ENCODE data around the gene BTBD6.

DNA sequence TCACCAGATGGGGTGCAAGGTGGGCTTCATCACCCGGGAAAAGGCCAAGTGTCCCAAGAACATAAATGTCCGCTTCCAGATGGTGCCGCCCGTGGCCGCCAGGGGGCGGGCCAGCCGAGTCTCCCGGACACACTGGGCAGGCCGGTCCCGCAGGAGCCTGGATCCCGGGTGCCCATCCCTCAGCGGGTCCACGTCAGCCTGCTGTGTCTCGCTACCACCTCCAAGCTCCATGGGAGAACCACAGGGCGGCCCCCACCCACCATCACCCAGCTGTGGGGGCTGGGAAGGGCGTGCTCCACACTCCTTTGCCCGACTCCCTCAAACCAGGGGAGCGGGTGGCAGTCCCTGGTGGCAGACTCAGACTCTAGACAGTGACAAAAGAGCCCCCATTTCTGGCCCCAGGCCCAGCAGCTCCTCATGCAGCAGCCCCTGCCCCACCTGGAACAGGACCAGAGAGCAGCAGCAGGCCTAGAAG is 45.2 kb upstream of the BTBD6 start:
- no peak for TF ChIP-seq NFRKB (IDR thresholded peaks at IDR 0.05)
- TF ChIP-seq L3MBTL2 (conservative IDR thresholded peaks at IDR 0.05) = no peak
- TF ChIP-seq FOXK2 (IDR thresholded peaks at IDR 0.05) = no peak
- no peak for TF ChIP-seq ZNF384 (IDR thresholded peaks at IDR 0.05)
- TF ChIP-seq BHLHE40 (IDR thresholded peaks at IDR 0.05; ENCODE audit: borderline replicate concordance) = no peak
- TF ChIP-seq SP1 (IDR thresholded peaks at IDR 0.05) = no peak
- no peak for TF ChIP-seq ARNT (IDR thresholded peaks at IDR 0.05)
- no peak for TF ChIP-seq HDGF (IDR thresholded peaks at IDR 0.05; ENCODE audit: borderline replicate concordance)
- no peak for TF ChIP-seq LEF1 (IDR thresholded peaks at IDR 0.05; ENCODE audit: borderline replicate concordance)
- no peak for TF ChIP-seq FOXM1 (IDR thresholded peaks at IDR 0.05; ENCODE audit: borderline replicate concordance)
- no peak for TF ChIP-seq FOXA1 (IDR thresholded peaks at IDR 0.05)
- TF ChIP-seq SUZ12 (IDR thresholded peaks at IDR 0.05) = no peak
- no peak for TF ChIP-seq ELF4 (IDR thresholded peaks at IDR 0.05)

All from HEK293T (cell line).